ENCODE data around the gene MTX1.
"Not testable (repeated sequence)": the region's sequence is repeated elsewhere in the genome, so short reads cannot be mapped to it uniquely, and the experiment has no call there.

MTX1 gene

DNA sequence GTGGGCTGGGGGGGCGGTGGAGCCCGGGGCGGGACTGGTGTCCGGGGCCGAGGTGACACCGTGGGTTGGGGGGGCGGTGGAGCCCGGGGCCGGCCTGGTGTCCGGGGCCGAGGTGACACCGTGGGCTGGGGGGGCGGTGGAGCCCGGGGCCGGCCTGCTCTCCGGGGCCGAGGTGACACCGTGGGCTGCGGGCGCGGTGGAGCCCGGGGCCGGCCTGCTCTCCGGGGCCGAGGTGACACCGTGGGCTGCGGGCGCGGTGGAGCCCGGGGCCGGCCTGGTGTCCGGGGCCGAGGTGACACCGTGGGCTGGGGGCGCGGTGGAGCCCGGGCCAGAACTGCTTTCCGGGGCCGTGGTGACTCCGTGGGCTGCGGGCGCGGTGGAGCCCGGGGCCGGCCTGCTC lies 18.6 kb upstream of the MTX1 start:
- FAIRE-seq, result not testable (repeated sequence)

DNA sequence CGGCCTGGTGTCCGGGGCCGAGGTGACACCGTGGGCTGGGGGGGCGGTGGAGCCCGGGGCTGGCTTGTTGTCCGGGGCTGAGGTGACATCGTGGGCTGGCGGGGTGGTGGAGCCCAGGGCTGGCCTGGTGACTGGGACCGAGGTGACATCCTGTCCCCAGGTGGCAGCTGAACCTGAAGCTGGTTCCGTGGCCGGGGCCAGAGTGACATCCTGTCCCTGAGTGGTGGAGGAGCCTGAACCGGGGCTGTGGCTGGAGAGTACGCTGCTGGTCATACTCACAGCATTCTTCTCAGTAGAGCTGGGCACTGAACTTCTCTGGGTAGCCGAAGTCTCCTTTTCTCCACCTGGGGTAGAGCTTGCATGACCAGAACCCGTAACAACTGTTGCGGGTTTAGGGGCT lies 16.6 kb upstream of the MTX1 start:
- no peak for FAIRE-seq

GRCh38 chr1:155192346-155193274 lies 15.9 kb upstream of the MTX1 start:
- FAIRE-seq, result no peak

GRCh38 chr1:155193275-155193990 lies 15.1 kb upstream of the MTX1 start:
- FAIRE-seq, result peak; percentile 46

DNA sequence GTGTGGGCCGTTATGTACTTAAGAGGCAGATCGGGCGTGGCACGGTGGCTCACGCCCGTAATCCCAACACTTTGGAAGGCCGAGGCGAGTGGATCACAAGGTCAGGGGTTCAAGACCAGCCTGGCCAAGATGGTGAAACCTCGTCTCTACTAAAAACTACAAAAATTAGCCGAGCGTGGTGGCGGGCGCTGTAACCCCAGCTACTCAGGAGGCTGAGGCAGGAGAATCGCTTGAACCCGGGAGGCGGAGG lies 14.6 kb upstream of the MTX1 start:
- FAIRE-seq, result not testable (repeated sequence)

DNA sequence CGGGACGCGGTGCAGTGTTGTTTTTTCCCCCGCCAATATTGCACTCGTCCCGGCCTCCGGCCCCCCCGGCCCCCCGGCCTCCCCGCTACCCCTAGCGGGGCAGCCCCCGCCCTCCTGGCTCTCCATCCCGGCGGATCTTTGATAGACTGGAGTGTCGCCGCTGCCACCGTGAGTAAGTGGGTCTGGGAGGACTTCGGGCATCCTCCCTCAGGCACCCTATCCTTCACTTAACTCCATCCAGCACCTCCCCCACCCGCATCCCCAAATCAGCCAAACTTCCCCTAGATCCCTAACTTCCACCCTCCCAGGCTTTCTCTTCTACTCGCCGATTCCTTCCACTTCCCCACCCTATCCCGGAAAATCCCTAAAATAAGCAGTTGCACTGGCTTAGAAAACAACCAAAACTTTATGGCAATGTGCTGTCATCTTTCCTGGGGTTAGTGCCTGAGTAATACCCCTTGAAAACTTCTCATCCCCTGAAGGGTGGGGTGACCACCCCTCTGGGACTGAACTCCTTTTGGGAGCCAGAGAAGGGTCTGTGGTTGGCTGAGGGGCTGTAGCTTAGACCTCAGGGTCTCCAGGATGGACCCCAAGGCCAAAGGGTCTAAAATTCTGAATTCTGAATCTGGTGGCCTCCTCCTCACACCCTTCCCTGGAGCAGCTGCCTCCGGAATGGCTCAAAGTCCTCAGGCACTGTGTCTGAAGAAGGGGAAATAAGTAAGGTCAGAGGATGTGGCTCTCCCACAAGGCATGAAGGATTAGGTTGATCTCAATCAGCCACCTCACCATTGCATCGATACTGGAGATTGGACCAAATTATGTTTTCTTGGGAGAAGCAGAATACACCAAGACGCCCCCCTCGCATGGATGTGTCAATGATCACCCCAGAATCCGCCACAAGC lies 13.0 kb upstream of the MTX1 start:
- no peak for FAIRE-seq

DNA sequence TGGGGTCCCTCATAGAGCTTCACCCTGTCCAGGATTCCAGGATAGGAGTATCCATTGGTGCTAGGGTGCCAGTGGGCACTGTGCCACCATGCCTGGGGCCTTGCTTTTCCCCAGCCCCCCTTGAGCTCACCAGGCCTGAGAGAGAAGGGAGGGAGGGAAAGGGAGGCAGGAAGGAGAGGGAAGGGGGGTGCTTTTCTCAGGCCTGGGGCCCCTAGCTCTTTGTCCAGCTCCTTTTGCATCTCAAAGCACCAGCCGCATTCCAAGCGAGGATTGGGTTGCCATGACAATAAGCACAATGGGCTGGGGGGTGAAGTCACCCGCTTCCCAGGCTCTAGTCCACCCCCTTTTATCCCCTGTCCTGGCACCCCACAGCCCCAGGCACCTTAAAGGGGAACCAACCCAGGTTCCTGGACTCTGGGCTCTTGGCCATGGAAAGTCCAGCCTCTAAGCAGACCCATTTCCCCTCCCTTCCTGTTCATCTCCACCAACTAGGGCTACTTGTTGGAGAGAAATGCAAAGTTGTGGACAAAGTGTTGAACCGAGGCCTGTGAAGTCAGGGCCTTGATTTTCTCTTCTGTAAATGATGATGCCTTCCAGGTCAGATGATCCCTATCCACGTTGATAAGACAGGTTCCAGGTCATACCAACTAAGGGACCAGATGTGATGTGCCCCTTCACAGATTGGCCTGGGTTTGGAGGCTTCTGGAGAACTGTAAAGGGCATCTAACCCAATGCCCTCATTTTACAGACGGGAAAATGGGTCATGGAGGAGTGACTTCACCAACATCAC lies 12.2 kb upstream of the MTX1 start:
- no peak for FAIRE-seq

GRCh38 chr1:155196893-155197638 lies 11.4 kb upstream of the MTX1 start:
- no peak for FAIRE-seq

GRCh38 chr1:155197901-155198546 lies 10.5 kb upstream of the MTX1 start:
- no peak for FAIRE-seq

DNA sequence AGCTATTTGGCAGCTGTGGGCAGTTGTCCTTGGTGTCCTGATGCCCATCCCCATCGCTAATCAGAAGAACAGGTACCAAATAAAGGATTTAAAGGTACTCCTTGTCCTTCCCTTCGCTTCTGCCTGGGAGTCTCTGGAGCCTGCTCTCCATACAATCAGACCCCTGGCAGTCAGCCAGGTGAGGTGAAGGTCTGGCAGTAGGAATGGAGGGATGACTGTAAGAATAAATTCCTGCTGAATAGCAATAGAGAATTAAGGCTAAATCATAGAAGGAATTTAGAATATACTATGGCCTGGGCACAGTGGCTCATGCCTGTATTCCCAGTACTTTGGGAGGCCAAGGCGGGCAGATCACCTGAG lies 10.0 kb upstream of the MTX1 start:
- FAIRE-seq, result no peak

- no peak for FAIRE-seq
Measured at GRCh38 chr1:155199792-155200191, 8.7 kb upstream of the MTX1 start.

GRCh38 chr1:155200920-155201319 lies 7.6 kb upstream of the MTX1 start:
- no peak for FAIRE-seq

- FAIRE-seq, result no peak
Measured at GRCh38 chr1:155202198-155202597, 6.3 kb upstream of the MTX1 start.

DNA sequence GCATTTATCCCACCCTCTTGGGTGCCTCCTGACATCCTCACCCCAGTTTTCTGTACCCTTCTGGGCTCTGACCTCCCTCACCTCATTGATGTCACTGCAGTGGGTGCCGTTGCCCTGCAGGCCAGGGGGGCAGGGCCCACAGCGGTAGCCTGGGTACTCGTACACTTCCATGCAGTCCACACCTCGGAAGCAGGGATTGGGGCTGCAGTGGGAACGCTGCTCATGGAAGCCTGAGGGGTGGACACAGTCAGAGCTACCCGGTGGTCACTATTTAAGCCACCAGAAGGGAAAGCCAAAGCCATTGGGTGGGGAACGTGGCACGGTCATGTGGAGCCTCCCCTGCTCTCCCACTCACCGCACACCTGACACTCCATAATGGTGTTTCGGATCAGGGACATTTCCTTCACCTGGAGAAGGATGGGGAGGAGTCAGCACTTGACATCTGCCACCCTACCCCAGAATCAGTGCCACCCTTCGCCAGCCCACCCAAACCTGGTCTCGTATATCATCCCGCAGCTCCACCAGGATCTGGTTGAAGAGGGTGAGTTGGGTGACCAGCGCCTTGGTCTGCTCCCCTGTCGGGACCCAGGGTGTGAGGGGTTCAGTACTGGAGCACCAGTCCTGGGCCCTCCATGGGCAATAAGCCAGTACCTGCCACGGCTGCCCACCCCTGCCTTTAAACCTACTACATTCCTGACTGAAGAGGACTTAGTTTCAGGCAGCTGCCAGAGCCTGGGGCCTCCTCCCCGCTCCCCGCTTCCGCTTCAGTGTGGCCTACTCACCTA lies 5.6 kb upstream of the MTX1 start:
- no peak for FAIRE-seq

DNA sequence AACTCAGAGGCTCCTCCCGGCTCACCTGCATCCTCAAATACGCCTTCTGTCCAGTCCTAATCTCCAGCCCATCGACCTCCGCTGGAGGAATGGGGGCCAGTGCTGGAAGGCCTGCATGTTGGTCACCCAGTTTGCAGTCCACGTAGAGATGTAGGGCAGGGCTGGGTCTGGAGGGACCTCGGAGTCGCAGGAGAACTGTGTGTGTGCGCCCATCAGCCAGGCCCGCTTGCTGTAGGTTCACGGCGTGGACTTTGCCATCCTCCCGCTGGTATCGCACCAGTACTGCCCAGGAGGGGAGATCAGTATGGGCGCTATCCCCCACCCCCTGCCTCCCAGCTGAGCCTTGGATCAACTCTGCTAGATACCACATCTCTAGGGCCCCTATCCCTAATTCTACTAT lies 3.5 kb upstream of the MTX1 start:
- FAIRE-seq, result no peak

GRCh38 chr1:155205969-155206593 lies 2.4 kb upstream of the MTX1 start:
- no peak for FAIRE-seq

DNA sequence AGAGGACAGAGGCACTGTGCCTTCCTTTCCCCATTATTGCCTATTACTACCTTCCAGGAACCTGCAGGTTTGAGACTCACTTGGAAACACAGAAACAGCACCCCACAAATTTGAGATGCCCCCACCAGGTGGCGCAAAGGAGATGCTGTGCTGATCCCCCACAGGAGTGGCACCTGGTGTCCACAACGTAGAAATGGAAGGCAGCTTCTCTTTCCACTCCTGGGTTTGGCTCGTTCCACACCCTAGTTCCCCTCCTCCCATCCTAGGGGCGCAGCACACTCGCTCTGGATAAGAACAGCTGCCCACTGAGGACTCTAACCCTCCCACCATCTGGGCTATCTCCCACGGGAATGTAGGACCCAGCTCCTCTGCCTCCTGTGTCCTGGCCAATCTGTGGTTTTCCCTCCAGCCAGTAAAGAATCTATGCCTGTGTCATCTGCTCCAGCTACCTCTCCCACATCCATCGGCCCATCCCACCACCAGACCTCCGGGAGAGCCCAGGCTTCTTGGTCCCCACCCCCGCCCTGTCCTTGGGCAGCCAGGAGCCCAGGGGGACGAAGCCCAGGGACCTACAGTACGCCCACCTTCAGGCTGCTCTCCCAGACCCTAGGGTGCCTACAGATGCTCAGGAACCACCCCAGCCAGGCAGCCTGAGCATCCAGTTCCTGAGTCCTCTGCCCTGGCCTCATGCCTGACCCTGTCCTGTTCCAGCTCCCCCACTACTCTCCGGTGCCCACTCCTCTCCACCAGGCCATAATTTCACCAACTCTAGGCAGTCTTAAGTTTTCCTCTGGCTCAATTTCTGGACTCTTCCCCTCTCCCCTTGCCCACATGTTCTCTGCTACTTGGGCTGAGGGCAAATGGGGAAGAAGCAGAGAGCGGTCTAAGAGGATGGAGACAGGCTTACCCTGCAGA lies 1.3 kb upstream of the MTX1 start:
- no peak for FAIRE-seq

- no peak for FAIRE-seq
Measured at GRCh38 chr1:155207806-155208540, 522 bp upstream of the MTX1 start, which contains the start of gene THBS3. THBS3 (minus strand) TSS chr1:155207897; CDS start chr1:155207876, 21 bp downstream.
